GM12878 (cell line): Measurements from ENCODE around the gene PUDP. TPM values are rescaled to one million over a fixed set of nuclear protein-coding genes. Genes with fewer than 3 reads are reported as not detected.

Source experiments
- ATAC-seq: fragments of 200-7000 bp; cut with Tn5 transposase; 3 replicates; pipeline ENCODE4 v1.9.1; 2020; ENCODE audit warnings: mild to moderate bottlenecking, moderate library complexity
- BruUV-seq: library from RNA; stranded (reverse); fragments of 400-500 nt; replicated peaks from 2 replicates; lab custom pipeline; 2021; lab: Mats Ljungman, UMichigan
- CTCF ChIA-PET: fragments of 300-600 bp; sonication (Branson Sonifier 250); formaldehyde crosslinking; extraction: SDS; loops from one replicate; lab custom pipeline; 2021; ENCODE audit warnings: inconsistent platforms; lab: Yijun Ruan, JAX
- POLR2A ChIA-PET: fragments of 350-600 bp; formaldehyde crosslinking; extraction: SDS; loops from one replicate; lab custom pipeline; 2021; ENCODE audit warnings: inconsistent platforms; lab: Charles Lee
- RAD21 ChIA-PET: fragments of 300-600 bp; sonication (Branson Sonifier 250); formaldehyde crosslinking; loops from one replicate; lab custom pipeline; 2023; ENCODE audit warnings: antibody characterized with exemption; ENCODE audit not compliant: unreplicated experiment; lab: Charles Lee
- SMC1A ChIA-PET: fragments of 300-600 bp; sonication (Branson Sonifier 250); formaldehyde crosslinking; loops from one replicate; lab custom pipeline; 2023; ENCODE audit not compliant: unreplicated experiment, uncharacterized antibody; lab: Charles Lee
- DNase-seq: peaks from one replicate; pipeline ENCODE4 v3.0.0-alpha.2; 2011; ENCODE audit warnings: low read depth, low spot score
- FAIRE-seq: peaks from 3 replicates; lab custom pipeline; 2011; peaks lifted over from hg19 to GRCh38; lab: Jason Lieb, UNC
- H2AFZ ChIP-seq: 2 replicates; pipeline ENCODE4 v1.6.0; 2011; ENCODE audit warnings: low read depth, low read length, control low read depth; ENCODE audit not compliant: control insufficient read depth
- H3K27ac ChIP-seq: 2 replicates; pipeline ENCODE4 v1.5.1; 2011; ENCODE audit warnings: control low read depth; ENCODE audit not compliant: control insufficient read depth, insufficient read depth
- H3K27me3 ChIP-seq, 2 experiments: replicated peaks in 1 of 2; 2 replicates each; pipeline versions ENCODE4 v1.6.0 to v1.6.1; 2011; ENCODE audit warnings: low read length in 1 of 2; ENCODE audit not compliant: control insufficient read depth in 2 of 2, insufficient read depth in 2 of 2
- H3K36me3 ChIP-seq, 2 experiments: 2 replicates each; pipeline ENCODE4 v1.5.1; 2011; ENCODE audit warnings: low read length in 1 of 2; ENCODE audit not compliant: control insufficient read depth in 2 of 2, insufficient read depth in 2 of 2
- H3K4me1 ChIP-seq: 2 replicates; pipeline ENCODE4 v1.6.1; 2011; ENCODE audit warnings: mild to moderate bottlenecking, low read length, moderate library complexity, mixed read lengths; ENCODE audit not compliant: control insufficient read depth, insufficient read depth
- H3K4me2 ChIP-seq: 2 replicates; pipeline ENCODE4 v1.6.0; 2011; ENCODE audit warnings: control low read depth; ENCODE audit not compliant: control insufficient read depth, insufficient read depth
- H3K4me3 ChIP-seq: fragments of 200-600 bp; sonication (generic); 2 replicates; pipeline ENCODE4 v1.5.1; 2016
- H3K79me2 ChIP-seq: 2 replicates; pipeline ENCODE4 v1.6.0; 2011; ENCODE audit warnings: low read length; ENCODE audit not compliant: control insufficient read depth, insufficient read depth
- H3K9ac ChIP-seq: 2 replicates; pipeline ENCODE4 v1.8.0; 2011; ENCODE audit warnings: low read length, control low read depth, mixed read lengths; ENCODE audit not compliant: control insufficient read depth, insufficient read depth
- H3K9me3 ChIP-seq: replicated peaks from 3 replicates; pipeline ENCODE4 v1.5.1; 2011; ENCODE audit warnings: mild to moderate bottlenecking, low read length; ENCODE audit not compliant: control insufficient read depth, insufficient read depth
- H4K20me1 ChIP-seq: 2 replicates; pipeline ENCODE4 v1.6.0; 2011; ENCODE audit not compliant: control insufficient read depth, insufficient read depth
- PML ChIP-seq: IDR thresholded peaks from 2 replicates; pipeline ENCODE4 v1.6.1; 2012; ENCODE audit warnings: low read length, inconsistent platforms
- RELA ChIP-seq: fragments of 450-650 bp; IDR thresholded peaks from 2 replicates; pipeline ENCODE4 v1.8.0; 2014; ENCODE audit warnings: borderline replicate concordance; ENCODE audit not compliant: partially characterized antibody
- ZBTB4 ChIP-seq: fragments of 450-650 bp; formaldehyde crosslinking; IDR thresholded peaks from 2 replicates; pipeline ENCODE4 v1.4.0; 2022; ENCODE audit warnings: mild to moderate bottlenecking, moderate library complexity
- ZNF384 ChIP-seq: IDR thresholded peaks from 2 replicates; pipeline ENCODE4 v1.6.1; 2012; ENCODE audit warnings: low read depth, mild to moderate bottlenecking, low read length, improper control_type of control experiment, borderline replicate concordance
- WGBS: methylation state at CpG from one replicate; pipeline ENCODE4 v1.1.6; 2016; ENCODE audit warnings: low lambda C conversion rate; ENCODE audit not compliant: insufficient replicate concordance, insufficient coverage; ENCODE audit errors: missing lambda C conversion rate; 5-methylcytosine and 5-hydroxymethylcytosine counted together
- in situ Hi-C: fragments of 300-500 bp; cut with MboI; formaldehyde crosslinking; loops from 9 replicates; pipeline ENCODE4 v1.14.3; 2018; ENCODE audit warnings: mixed read lengths
- intact Hi-C: fragments of 100-400 bp; cut with micrococcal nuclease; formaldehyde crosslinking; loops from one replicate; pipeline ENCODE4 v1.14.2; 2022; ENCODE audit not compliant: unreplicated experiment
- polyA plus RNA-seq, 11 experiments: library from polyadenylated mRNA; depleted of rRNA in 4 of 11; unstranded in 6 of 11; stranded (reverse) in 5 of 11; fragments of >200 nt; fragmentation: Nextera tagmentation in 4 of 11; fragmentation: Illumina TruSeq in 1 of 11; extraction: Ambion mirVana in 4 of 11; extraction: Trizol in 1 of 11; gene quantifications; 1 replicate in 1 of 11; 2 replicates in 10 of 11; pipeline versions ENCODE4 v1.2.1 to v1.2.3, GENCODE V29; 2011 to 2016; ENCODE audit warnings: inconsistent platforms in 2 of 11, missing spikeins in 2 of 11, low read depth in 1 of 11
- total RNA-seq, 4 experiments: library from RNA; depleted of rRNA in 3 of 4; stranded (reverse); fragments of >200 nt in 3 of 4; fragmentation: Illumina TruSeq in 1 of 4; extraction: Trizol in 1 of 4; gene quantifications; 2 replicates each; pipeline versions ENCODE4 v1.2.1 to v1.2.3, GENCODE V29; 2013 to 2021

The PUDP gene
- total and polyA plus RNA-seq, 10 of the 15 experiments (the other 5 are each of a cell fraction or from before 2014, with no cell fraction given) = 30.8 to 83.5 (median 61.7) TPM

GRCh38 chrX:7090641-7091040, 57.3 kb downstream of the PUDP start:
- no peak overlapping the region for H2AFZ ChIP-seq
- no peaks in the 10 kb centered on the region for H3K9me3 ChIP-seq
- H4K20me1 ChIP-seq = no peaks in the 10 kb centered on the region
- 99% methylated on average over 4 of the region's 4 CpGs for WGBS
- intact Hi-C loops = no loop called here
- H3K4me2 ChIP-seq = no peak overlapping the region
- H3K9ac ChIP-seq = no peak overlapping the region
- in situ Hi-C loops = no loop called here
- ATAC-seq = no peak
- H3K79me2 ChIP-seq = no peaks in the 10 kb centered on the region
- FAIRE-seq = no peak
- peaks cover 32% of the 10 kb centered on the region for H3K4me1 ChIP-seq
- SMC1A ChIA-PET = interaction anchor here (1.2 to 4.8 kb wide), 8 partner anchors 10 to 791 kb away, joined by 3 to 80 read pairs (median 7); no protein-coding TSS in a partner anchor
- H3K27me3 ChIP-seq = no peaks in the 10 kb centered on the region
- DNase-seq = no peak
- no peaks in the 10 kb centered on the region; a peak in 2 of 4 replicates for H3K36me3 ChIP-seq
- TF ChIP-seq ZBTB4 (no peak), RELA (no peak), PML (no peak), ZNF384 (no peak)
- TF ChIP-seq, all 136 proteins: peak for 0
- ChIA-PET RAD21 (interaction anchor here (0.6 to 4.8 kb wide), 11 partner anchors 11 to 79 kb away, joined by 3 to 77 read pairs (median 4); partner anchors contain the start of genes PUDP and STS), POLR2A (interaction anchor here (1.9 to 3.9 kb wide), 2 partner anchors 19 to 21 kb away, joined by 5 to 28 read pairs; no protein-coding TSS in a partner anchor), CTCF (interaction anchor here (0.6 to 4.3 kb wide), 9 partner anchors 10 to 1071 kb away, joined by 3 to 34 read pairs (median 4); no protein-coding TSS in a partner anchor)
- Histone ChIP-seq H3K27ac (no peak overlapping the region), H3K4me3 (no peak overlapping the region)
- no TSS peak for BruUV-seq
